HL-60/S4 treated with retinoic acid at 250 ng/mL for 4 days and 3 days (cell line): ENCODE data around the gene NTRK1.

Experiments
- in situ Hi-C: fragments of 300-500 bp; cut with MboI; formaldehyde crosslinking; loops from 2 replicates; pipeline ENCODE4 v1.7.0; 2022; ENCODE audit warnings: low sequenced_read_pairs

The NTRK1 gene

DNA sequence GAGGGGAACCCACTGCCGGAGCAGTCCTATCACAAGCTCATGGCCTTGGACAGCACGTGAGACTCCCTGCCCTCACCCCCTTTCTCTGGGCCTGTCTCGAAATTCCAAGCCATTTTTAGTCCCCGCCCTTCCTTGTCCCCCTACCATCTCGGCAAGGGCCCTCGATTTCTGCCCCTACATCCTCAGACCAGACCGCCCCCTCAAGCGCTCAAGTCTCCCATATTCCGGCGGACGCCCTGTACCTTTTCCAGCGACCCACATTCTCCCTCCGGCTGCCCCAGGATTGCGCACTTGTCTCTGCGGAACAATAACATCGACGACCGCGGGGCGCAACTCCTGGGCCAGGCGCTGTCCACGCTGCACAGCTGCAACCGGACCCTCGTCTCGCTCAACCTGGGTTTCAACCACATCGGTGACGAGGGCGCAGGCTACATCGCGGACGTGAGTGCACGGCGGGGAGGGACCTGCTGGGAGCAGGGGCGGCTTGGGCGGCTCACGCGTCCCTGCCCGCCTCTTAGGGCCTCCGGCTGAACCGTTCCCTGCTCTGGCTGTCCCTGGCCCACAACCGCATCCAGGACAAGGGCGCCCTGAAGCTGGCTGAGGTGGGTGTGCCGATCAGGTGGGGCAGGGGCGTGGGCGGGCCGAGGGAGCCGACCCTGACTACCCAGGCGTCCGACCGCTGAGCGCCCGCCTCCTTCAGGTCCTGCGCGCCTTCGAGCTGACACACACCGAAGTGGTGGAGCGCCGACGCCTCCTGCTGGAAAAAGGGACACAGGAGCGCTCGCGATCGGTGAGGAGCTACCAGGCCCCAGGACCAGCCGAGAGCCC, 66.8 kb downstream of the NTRK1 start:
- in situ Hi-C loops = no loop called here

DNA sequence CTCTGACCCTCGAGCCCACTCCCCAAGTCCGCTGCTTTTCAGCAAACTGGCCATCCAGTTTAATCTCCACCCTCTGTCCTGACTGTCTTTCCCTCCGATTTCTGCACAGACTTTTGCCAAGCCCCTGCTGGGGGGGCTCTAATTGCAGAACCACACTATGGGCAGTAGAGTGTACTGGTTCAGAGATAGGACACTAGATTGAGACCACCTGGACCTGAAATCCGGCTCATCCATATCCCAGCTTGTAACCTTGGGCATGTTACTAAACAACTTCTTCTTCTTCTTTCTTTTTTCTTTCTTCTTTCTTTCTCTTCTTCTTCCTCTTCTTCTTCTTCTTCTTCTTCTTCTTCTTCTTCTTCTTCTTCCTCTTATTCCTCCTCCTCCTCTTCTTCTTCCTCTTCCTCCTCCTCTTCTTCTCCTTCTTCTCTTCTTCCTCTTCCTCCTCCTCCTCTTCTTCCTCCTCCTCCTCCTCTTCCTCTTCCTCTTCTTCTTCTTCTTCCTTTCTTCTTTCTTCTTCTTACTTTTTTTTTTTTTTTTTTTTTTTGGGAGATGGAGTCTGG, 67.5 kb downstream of the NTRK1 start:
- in situ Hi-C loops = no loop called here

DNA sequence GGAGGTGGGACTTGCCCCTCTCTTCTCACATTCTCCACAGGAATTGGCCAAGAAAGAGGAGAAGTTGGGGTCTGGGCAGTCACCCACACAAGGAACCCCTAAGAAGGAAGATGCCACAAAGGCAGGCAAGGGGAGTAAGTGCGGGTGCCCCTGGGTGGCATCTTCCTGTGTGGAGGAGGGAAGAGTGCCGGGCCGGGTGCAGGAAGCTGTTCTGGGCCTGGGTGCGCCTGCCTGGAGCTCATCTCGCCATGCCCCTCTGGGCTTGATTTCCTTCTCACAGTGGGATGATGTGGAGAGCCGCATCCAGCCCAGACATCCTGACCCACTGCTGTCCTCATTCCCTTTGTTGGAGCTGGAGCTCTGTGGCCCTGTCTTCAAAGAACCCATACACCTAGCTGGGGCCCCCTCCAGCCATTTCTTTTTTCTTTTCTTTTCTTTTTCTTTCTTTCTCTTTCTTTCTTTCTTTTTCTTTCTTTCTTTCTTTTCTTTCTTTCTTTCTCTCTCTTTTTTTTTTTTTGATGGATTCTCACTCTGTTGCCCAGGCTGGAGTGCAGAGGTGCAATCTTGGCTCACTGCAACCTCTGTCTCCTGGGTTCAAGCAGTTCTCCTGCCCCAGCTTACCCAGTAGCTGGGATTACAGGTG, 69.1 kb downstream of the NTRK1 start:
- in situ Hi-C loops = no loop called here

DNA sequence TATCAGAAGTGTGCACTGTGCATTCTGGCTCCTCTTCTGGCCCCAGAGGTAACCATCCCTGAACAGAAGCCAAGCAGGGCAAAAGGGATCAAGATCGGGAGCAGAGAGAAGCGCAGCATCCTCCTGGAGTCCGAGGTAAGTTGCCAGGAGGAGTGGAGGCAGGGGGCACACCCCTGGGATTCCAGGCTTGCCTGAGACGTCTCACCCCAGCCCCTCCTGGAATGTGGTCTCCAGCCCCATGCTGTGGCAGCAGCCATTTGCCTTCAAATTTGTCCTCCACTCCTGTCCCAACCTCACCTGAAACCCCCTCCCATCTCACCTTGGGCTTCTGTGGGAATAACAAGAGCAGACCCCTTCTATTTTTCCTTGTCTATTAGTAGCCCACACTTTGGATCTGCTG, 69.8 kb downstream of the NTRK1 start:
- in situ Hi-C loops = no loop called here
